IMR-90 (cell line): ENCODE measurements around the gene ASAP2. TPM values are rescaled to one million over a fixed set of nuclear protein-coding genes. Genes with fewer than 3 reads are reported as not detected.

Source experiments
- ATAC-seq: fragments of 200-7000 bp; cut with Tn5 transposase; 2 replicates; pipeline ENCODE4 v1.9.1; 2020; ENCODE audit warnings: low read depth, mild to moderate bottlenecking, moderate library complexity
- BruUV-seq: library from RNA; stranded (reverse); fragments of 400-500 nt; replicated peaks from 2 replicates; lab custom pipeline; 2021; lab: Mats Ljungman, UMichigan
- CTCF ChIA-PET: fragments of 300-600 bp; formaldehyde crosslinking; extraction: SDS; loops from one replicate; lab custom pipeline; 2021; ENCODE audit warnings: antibody characterized with exemption; lab: Yijun Ruan, JAX
- POLR2A ChIA-PET: fragments of 300-600 bp; sonication (Branson Sonifier 250); formaldehyde crosslinking; loops from one replicate; lab custom pipeline; 2022; ENCODE audit warnings: antibody characterized with exemption; ENCODE audit not compliant: unreplicated experiment; lab: Charles Lee
- DNase-seq: peaks from one replicate; pipeline ENCODE4 v3.0.0; 2013
- H2AFZ ChIP-seq: replicated peaks from 2 replicates; pipeline ENCODE3; 2013; ENCODE audit warnings: low read length, mild to moderate bottlenecking; ENCODE audit not compliant: poor library complexity
- H2AK5ac ChIP-seq: 2 replicates; pipeline ENCODE4 v1.6.1; 2013; ENCODE audit warnings: low read depth, low read length, inconsistent platforms
- H2AK9ac ChIP-seq: replicated peaks from 2 replicates; pipeline ENCODE3; 2013; ENCODE audit warnings: mild to moderate bottlenecking, low read depth, low read length, moderate library complexity; ENCODE audit not compliant: poor library complexity
- H2BK120ac ChIP-seq: 2 replicates; pipeline ENCODE4 v1.6.1; 2013; ENCODE audit warnings: low read depth, low read length, inconsistent platforms
- H2BK15ac ChIP-seq: 3 replicates; pipeline ENCODE4 v1.6.1; 2013; ENCODE audit warnings: low read depth, low read length, inconsistent platforms
- H2BK20ac ChIP-seq: 2 replicates; pipeline ENCODE4 v1.6.1; 2013; ENCODE audit warnings: low read depth, mild to moderate bottlenecking, inconsistent platforms, low read length, moderate library complexity
- H2BK5ac ChIP-seq: 2 replicates; pipeline ENCODE4 v1.6.1; 2013; ENCODE audit warnings: mild to moderate bottlenecking, low read depth, low read length, inconsistent platforms; ENCODE audit not compliant: poor library complexity, severe bottlenecking
- H3K14ac ChIP-seq: replicated peaks from 2 replicates; pipeline ENCODE4 v1.6.1; 2013; ENCODE audit warnings: low read depth, low read length, inconsistent platforms
- H3K18ac ChIP-seq: 2 replicates; pipeline ENCODE4 v1.6.1; 2013; ENCODE audit warnings: low read depth, low read length, control low read depth
- H3K23ac ChIP-seq: 2 replicates; pipeline ENCODE4 v1.6.1; 2013; ENCODE audit warnings: low read depth, low read length, inconsistent platforms
- H3K27ac ChIP-seq: 2 replicates; pipeline ENCODE4 v1.5.1; 2013; ENCODE audit warnings: mild to moderate bottlenecking, control low read depth, low read length; ENCODE audit not compliant: insufficient read depth
- H3K27me3 ChIP-seq: 2 replicates; pipeline ENCODE4 v1.6.1; 2013; ENCODE audit warnings: low read length; ENCODE audit not compliant: control insufficient read depth, insufficient read depth
- H3K36me3 ChIP-seq: 2 replicates; pipeline ENCODE4 v1.6.1; 2013; ENCODE audit warnings: low read length, mixed read lengths; ENCODE audit not compliant: control insufficient read depth, insufficient read depth
- H3K4ac ChIP-seq: 2 replicates; pipeline ENCODE4 v1.6.1; 2013; ENCODE audit warnings: low read depth, low read length, inconsistent platforms
- H3K4me1 ChIP-seq: 2 replicates; pipeline ENCODE4 v1.6.1; 2013; ENCODE audit warnings: low read length, mixed read lengths; ENCODE audit not compliant: control insufficient read depth, insufficient read depth
- H3K4me2 ChIP-seq: 2 replicates; pipeline ENCODE4 v1.6.1; 2013; ENCODE audit warnings: low read depth, mild to moderate bottlenecking, control low read depth, low read length, moderate library complexity
- H3K4me3 ChIP-seq: 2 replicates; pipeline ENCODE4 v1.5.1; 2013; ENCODE audit warnings: low read depth, mild to moderate bottlenecking, control low read depth, low read length, moderate library complexity; ENCODE audit not compliant: insufficient read depth
- H3K56ac ChIP-seq: 2 replicates; pipeline ENCODE4 v1.6.1; 2013; ENCODE audit warnings: low read length, inconsistent platforms; ENCODE audit not compliant: insufficient read depth; ENCODE audit errors: extremely low read depth
- H3K79me1 ChIP-seq, 2 experiments: 2 replicates each; pipeline ENCODE4 v1.6.1; 2013; ENCODE audit warnings: low read length in 2 of 2, inconsistent platforms in 1 of 2, low read depth in 1 of 2
- H3K9ac ChIP-seq: 2 replicates; pipeline ENCODE4 v1.6.1; 2013; ENCODE audit warnings: low read depth, low read length, control low read depth
- H3K9me1 ChIP-seq: 2 replicates; pipeline ENCODE4 v1.6.1; 2013; ENCODE audit warnings: low read length, inconsistent platforms; ENCODE audit not compliant: insufficient read depth
- H3K9me3 ChIP-seq: 2 replicates; pipeline ENCODE4 v1.6.1; 2013; ENCODE audit warnings: low read length; ENCODE audit not compliant: control insufficient read depth, insufficient read depth
- H4K20me1 ChIP-seq: 2 replicates; pipeline ENCODE4 v1.6.1; 2013; ENCODE audit warnings: low read length, inconsistent platforms; ENCODE audit not compliant: insufficient read depth
- H4K5ac ChIP-seq: 2 replicates; pipeline ENCODE4 v1.6.1; 2013; ENCODE audit warnings: mild to moderate bottlenecking, low read depth, low read length, control low read depth
- H4K8ac ChIP-seq, 2 experiments: 2 replicates each; pipeline ENCODE4 v1.6.1; 2013; ENCODE audit warnings: low read depth in 2 of 2, low read length in 2 of 2, control low read depth in 1 of 2, inconsistent platforms in 1 of 2
- H4K91ac ChIP-seq: 2 replicates; pipeline ENCODE4 v1.6.1; 2013; ENCODE audit warnings: low read depth, low read length, inconsistent platforms; ENCODE audit not compliant: insufficient read depth
- RCOR1 ChIP-seq: IDR thresholded peaks from 2 replicates; pipeline ENCODE4 v1.6.1; 2012; ENCODE audit warnings: mild to moderate bottlenecking, low read length, improper control_type of control experiment; ENCODE audit not compliant: insufficient replicate concordance
- WGBS, 2 experiments: methylation state at CpG; one replicate each; pipeline versions ENCODE4 v1.1.5 to v1.1.7; 2013; ENCODE audit warnings: missing lambda C conversion rate in 2 of 2; ENCODE audit not compliant: insufficient read length in 1 of 2; ENCODE audit errors: extremely low coverage in 2 of 2; 5-methylcytosine and 5-hydroxymethylcytosine counted together
- dilution Hi-C: fragments of 300-500 bp; cut with HindIII; formaldehyde crosslinking; loops from one replicate; pipeline ENCODE4 v1.14.3; 2018; ENCODE audit warnings: low sequenced_read_pairs; ENCODE audit not compliant: unreplicated experiment
- in situ Hi-C: fragments of 300-500 bp; cut with MboI; formaldehyde crosslinking; loops from 3 replicates; pipeline ENCODE4 v1.14.3; 2019; ENCODE audit warnings: low sequenced_read_pairs, inconsistent platforms, mixed read lengths
- intact Hi-C: fragments of 100-400 bp; cut with micrococcal nuclease; formaldehyde crosslinking; loops from 2 replicates; pipeline ENCODE4 v1.10.0; 2022
- polyA plus RNA-seq, 3 experiments: library from polyadenylated mRNA; depleted of rRNA; stranded (reverse); fragments of >200 nt; gene quantifications; 2 replicates each; pipeline ENCODE4 v1.2.3, GENCODE V29; 2012; ENCODE audit warnings: low replicate concordance in 1 of 3
- total RNA-seq: library from RNA; depleted of rRNA; stranded (reverse); fragments of >200 nt; gene quantifications from 2 replicates; pipeline ENCODE4 v1.2.3, GENCODE V29; 2012
- TF ChIP-seq, protein P1 (sequence below): fragments of 150-350 bp; IDR thresholded peaks from 2 replicates; pipeline ENCODE4 v1.6.1; 2016; ENCODE audit warnings: low read depth, mild to moderate bottlenecking, low read length, moderate library complexity, borderline replicate concordance

ASAP2 gene
- total and polyA plus RNA-seq, 2 of the 4 experiments (the other 2 are of a cell fraction) = 19.7 to 28.1 TPM

DNA sequence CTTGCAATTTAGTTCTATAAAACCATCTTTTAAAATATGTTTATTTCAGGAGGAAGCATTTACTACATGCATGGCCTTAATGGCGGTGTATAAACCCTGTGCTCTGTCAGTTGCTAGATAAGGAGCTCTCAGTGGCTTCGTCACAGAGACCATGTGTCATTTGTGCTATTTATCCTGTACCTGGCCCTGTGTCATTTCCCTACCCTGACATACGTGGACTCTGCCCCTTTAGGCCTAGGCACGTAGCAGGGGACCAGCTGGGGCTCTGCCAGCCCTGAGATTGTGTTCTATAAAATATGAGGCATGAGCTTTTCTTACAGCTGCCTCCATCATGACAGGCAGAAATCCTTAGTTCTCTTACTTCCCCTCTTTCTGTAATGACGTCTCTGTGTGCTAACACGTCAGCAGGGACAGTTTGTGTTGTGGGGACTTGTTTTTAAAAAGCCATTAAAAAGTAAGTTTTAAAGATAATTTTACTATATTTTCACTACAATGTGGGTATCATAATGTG lies 128.8 kb downstream of the ASAP2 start:
- no peak overlapping the region for H2AFZ ChIP-seq
- ATAC-seq (no peak), DNase-seq (no peak)
- H3K79me1 ChIP-seq = peaks cover 27 to 73% of the 10 kb centered on the region in 2 experiments
- H2BK5ac ChIP-seq = no peak overlapping the region
- H2AK9ac ChIP-seq = no peak overlapping the region
- ChIA-PET CTCF (interaction anchor here (2.5 kb wide), 1 partner anchor 192 kb away, joined by 12 read pairs; no protein-coding TSS in a partner anchor), POLR2A (no interaction called here)
- no peak overlapping the region for H3K4ac ChIP-seq
- no TSS peak for BruUV-seq
- peaks cover 21% of the 10 kb centered on the region for H4K20me1 ChIP-seq
- no peak overlapping the region for H4K91ac ChIP-seq
- H3K36me3 ChIP-seq = peaks cover 19% of the 10 kb centered on the region
- H2BK15ac ChIP-seq = no peak overlapping the region
- no peak overlapping the region for H2BK20ac ChIP-seq
- H3K9me1 ChIP-seq = peaks cover 23% of the 10 kb centered on the region
- H3K9ac ChIP-seq = no peak overlapping the region
- peaks cover 10% of the 10 kb centered on the region for H3K4me1 ChIP-seq
- no peak overlapping the region for H4K8ac ChIP-seq
- no peaks in the 10 kb centered on the region for H3K27me3 ChIP-seq
- H2BK120ac ChIP-seq = no peak overlapping the region
- no peak overlapping the region for H3K4me3 ChIP-seq
- H3K14ac ChIP-seq = no peak overlapping the region
- dilution Hi-C loops (no loop called here), in situ Hi-C loops (loop anchor here (10.0 to 25.0 kb wide), 3 partner anchors 131 to 473 kb away; partner anchors contain the start of gene ASAP2), intact Hi-C loops (no loop called here)
- H2AK5ac ChIP-seq = peak overlapping the region; percentile 25; the same call in 1 of the 2 replicates
- H3K23ac ChIP-seq = 0 out of 2 replicates have a peak overlapping the region, but pooled peaks have one; percentile 7
- H3K56ac ChIP-seq = no peak overlapping the region
- H3K4me2 ChIP-seq = no peak overlapping the region
- whole genome bisulfite sequencing, 2 experiments = 83% methylated on average over 2 of the region's 6 CpGs; no CpG with 5 or more reads in 1 of the 2 experiments
- no peaks in the 10 kb centered on the region for H3K9me3 ChIP-seq
- H3K27ac ChIP-seq = no peak overlapping the region
- TF ChIP-seq RCOR1 = no peak
- TF ChIP-seq, protein P1, sequence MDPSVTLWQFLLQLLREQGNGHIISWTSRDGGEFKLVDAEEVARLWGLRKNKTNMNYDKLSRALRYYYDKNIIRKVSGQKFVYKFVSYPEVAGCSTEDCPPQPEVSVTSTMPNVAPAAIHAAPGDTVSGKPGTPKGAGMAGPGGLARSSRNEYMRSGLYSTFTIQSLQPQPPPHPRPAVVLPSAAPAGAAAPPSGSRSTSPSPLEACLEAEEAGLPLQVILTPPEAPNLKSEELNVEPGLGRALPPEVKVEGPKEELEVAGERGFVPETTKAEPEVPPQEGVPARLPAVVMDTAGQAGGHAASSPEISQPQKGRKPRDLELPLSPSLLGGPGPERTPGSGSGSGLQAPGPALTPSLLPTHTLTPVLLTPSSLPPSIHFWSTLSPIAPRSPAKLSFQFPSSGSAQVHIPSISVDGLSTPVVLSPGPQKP = no peak
- no peak overlapping the region for H4K5ac ChIP-seq
- no peak overlapping the region for H3K18ac ChIP-seq
